NCI-H2107 treated with DMSO at 0.1 percent for 48 hours (cell line): ENCODE data around the gene C2orf42.
"Not testable (repeated sequence)": the region's sequence is repeated elsewhere in the genome, so short reads cannot be mapped to it uniquely, and the experiment has no call there.

ENCODE experiments used
- DNase-seq: peaks from one replicate; lab custom pipeline; 2025; ENCODE audit not compliant: unreplicated experiment; lab: John Stamatoyannopoulos, UW

C2orf42 gene

GRCh38 chr2:70132244-70133126 lies 58.3 kb downstream of the C2orf42 start:
- peak; percentile 96 for DNase-seq

DNA sequence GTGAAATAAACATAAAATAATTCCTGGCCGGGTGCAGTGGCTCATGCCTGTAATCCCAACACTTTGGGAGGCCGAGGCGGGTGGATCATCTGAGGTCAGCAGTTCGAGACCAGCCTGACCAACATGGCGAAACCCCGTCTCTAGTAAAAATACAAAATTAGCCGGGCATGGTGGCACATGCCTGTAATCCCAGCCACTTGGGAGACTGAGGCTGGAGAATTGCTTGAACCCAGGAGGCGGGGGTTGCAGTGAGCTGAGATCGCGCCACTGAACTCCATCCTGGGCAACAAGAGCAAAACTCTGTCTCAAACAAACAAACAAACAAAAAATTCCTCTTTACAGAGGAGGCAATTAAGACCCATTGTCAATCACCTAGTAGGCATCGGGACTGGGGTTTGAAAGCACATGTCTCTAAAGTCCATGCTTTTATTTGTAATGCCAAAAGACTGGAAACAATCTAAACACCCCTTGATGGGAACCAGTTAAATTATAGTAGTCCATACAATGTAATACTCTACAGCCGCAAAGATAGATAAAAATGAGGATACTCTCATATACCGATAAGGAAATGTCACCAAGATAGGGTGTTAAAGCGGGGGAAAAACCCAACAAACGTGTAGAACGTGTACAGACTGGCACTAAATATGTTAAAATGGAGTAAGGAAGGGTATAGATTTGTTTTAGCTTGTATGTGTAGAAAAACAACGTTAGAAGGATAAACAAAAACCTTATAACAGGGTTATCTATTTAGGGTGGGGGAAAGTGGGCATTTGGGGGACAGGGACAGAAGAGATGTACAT lies 59.3 kb downstream of the C2orf42 start:
- DNase-seq, result not testable (repeated sequence)

GRCh38 chr2:70128005-70128404 lies 62.8 kb downstream of the C2orf42 start:
- no peak for DNase-seq

DNA sequence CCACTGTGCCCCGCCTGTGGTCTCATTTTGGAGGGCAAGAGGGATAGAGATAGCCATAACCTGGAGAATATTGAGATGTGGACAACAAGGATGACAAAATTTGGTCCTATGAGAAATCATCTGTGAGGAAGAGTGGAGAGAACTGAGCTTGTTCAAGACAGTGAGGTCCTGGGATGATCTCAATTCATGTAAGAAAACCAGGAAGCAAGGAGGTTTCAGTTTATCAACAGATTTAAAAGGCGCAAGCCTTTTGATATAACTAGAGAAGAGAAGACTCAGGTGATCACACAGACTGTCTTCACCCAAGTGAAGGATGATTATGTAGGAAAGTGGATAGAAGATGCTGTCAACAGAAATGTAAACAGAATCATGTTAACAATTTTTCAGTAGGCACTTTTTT lies 64.4 kb downstream of the C2orf42 start:
- no peak for DNase-seq

DNA sequence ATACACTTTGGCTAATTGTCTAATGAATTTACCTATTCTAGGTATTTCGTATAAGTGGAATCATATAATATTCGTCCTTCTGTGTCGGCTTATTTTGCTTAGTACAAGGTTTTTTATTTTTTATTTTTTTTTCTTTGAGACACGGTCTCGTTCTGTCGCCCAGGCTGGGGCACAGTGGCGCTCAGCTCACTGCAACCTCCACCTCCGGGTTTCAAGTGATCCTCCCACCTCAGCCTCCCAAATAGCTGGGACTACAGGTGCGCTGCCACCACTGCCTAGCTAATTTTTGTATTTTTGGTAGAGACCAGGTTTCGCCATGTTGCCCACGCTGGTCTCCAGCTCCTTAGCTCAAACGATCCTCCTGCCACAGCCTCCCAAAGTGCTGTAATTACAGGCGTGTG lies 65.3 kb downstream of the C2orf42 start:
- no peak for DNase-seq

DNA sequence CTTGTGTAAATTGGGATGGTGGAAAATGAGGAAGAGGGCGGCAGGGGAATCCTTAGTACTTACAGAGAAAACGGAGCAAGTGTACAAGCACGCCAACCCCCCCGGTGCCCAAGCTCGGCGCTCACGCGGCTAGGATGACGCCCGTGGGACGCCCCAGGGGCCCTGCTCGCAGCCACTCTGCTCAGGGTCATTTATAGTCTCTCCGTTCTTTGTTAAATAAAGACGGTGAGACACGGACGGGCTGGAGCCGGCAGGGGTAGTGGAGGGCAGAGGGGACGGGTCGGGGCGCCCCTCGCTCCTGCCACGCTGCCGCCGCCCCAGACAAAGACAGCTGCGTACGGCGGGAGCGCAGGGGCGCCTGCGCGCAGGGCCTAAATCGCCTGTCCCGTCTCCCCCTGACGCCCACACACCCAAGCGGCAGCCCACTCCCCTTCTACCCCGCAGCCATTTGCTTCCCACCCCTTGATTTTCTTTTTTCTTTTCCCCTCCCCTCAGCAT lies 65.8 kb downstream of the C2orf42 start:
- peak; percentile 45 for DNase-seq

GRCh38 chr2:70123829-70124116 lies 67.0 kb downstream of the C2orf42 start:
- peak; percentile 35 for DNase-seq

- peak; percentile 87 for DNase-seq
These were observed 67.6 kb downstream of the C2orf42 start for GRCh38 chr2:70123051-70123828.

DNA sequence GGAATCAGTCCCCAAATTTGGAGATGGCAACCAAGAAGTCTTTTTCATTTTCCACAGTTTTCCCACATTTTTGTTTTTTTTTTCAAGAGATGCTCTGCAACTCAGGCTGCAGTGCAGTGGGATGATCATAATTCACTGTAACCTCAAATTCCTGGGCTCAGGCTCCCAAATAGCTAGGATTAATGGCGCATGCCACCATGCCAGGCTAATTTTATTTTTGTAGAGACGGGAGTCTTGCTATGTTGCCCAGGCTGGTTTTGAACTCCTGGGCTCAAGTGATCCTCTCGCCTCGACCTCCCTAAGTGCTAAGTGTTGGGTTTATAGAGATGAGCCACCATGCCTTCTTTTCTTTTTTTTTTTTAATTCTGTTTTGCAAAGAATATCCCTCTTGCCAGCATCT lies 68.3 kb downstream of the C2orf42 start:
- DNase-seq, result no peak

GRCh38 chr2:70121627-70122372 lies 69.0 kb downstream of the C2orf42 start:
- no peak for DNase-seq

DNA sequence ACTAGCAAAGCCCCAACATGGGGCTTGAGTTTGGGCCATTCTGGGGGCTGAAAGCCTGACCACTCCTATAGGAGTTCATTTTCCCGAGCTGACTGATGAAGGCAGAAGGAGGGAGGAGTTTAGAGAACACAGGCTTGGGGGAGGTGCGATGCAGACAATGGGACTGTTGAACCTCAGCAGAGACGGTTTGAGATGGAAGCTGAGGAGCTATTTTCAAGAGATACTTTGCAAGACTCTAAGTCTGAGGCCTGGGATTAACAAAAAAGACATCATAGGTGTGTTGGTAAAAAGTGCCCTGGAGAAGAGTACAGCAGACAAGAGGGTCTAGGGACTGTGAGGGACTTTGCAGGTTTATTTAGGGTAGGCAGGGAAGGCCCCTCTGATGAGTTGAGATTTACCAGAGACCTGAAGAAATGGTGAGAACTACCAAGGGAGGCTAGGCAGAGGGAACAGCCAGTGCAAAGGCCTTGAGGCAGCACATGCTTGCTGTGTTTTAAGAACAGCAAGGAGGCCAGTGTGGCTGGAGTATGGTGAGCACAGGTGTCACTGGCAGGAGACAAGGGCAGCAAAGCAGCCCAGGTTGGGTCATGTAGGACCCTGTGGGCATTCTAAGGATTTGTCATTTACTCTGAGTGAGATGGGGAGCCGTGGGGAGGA lies 71.9 kb downstream of the C2orf42 start:
- DNase-seq, result peak; percentile 43

DNA sequence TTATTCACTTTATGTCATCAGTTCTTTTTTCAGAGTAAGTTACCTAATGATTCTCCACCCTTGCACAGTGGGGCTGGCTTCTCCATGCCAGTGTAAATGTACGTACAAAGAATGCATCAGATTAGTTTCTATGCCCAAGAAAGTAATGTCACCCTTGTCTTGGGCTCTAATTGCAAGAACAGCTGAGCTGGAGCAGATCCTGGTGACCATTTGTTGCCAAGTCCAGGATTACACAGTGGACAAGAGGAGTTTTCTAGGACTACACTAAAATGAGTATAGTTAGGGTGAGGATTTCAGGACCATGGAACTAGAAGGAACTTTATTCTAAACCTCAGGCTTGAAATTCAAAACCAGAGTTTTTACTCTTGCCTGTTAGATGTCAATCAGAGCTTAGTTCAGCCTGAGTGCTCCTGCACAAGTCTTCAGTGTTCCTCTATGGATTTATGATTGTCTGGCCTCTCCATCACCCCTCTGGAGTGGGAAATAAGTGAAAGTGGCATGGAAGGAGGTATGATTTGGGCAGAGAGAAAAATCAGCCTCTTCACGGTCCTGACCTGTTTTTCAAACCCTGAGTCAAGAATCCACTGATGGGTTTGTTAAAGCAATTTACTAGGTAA lies 73.8 kb downstream of the C2orf42 start:
- peak; percentile 35 for DNase-seq

DNA sequence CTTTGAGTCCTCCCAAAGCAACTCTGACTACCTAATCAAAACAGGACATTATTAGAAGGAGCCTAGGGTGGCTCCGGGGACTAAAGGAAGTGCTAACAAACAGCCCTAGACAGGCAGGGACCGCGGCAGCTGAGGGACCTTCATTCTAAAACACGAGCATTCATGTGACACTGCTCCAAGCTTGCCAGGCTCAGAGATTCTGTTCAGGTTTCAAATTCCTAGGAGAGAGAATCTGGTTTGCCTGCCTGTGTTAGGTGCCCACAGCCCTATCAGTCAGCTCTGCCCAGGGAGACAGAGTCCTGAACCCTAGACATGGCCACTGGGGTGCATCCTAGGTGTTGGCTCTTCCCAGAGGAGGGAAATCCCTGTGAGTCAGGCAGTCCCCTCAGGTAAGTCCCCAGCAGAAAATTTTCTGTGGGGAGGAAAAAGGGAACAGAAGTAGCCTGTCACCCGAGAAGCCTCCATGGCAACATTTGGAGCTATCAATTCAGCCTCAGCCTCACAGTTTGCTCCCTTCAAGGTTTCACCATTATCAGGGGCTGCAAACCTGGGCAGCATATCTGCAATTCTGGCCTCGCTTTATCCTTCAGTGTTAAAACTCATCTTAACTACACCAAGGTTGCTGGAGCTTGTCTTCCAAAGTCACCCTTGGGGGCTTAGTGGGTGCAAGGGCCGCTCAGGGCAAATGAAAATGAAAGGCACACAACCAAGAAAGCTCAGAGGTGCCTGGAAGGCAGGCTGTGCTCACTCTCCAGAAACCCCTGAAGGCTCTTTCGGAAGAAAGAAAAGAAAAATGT lies 75.0 kb downstream of the C2orf42 start:
- DNase-seq, result peak; percentile 80

DNA sequence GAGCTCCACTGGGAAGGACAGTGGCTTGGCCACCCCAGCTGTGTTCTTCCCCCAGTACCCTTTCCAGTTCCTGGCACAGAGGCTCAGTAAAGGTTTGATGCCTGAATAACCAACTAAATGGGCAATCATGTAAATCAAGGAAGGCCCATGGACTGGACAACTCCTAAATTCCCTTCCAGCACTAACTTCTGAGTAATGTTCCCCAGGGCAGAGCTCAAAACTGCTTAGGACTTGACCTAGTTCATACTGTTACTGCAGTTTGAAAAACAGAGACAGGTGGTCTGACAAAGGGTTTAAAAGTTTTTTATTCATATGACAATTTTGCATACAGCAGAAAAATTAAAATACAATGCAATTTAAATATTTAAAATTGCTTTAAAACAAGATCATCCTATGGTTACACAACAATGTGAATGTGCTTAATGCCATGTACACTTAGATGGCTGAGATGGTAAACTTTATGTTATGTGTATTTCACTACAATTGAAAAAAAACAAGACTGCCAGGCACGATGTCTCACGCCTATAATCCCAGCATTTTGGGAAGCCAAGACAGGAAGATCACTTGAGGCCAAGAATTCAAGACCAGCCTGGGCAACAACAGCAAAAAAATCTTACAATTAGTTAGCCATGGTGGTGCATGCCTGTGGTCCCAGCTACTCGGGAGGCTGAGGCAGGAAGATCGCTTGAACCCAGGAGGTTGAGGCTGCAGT lies 77.3 kb downstream of the C2orf42 start:
- no peak for DNase-seq

- DNase-seq, result peak; percentile 43
These were observed 78.8 kb downstream of the C2orf42 start for GRCh38 chr2:70111752-70112591.

DNA sequence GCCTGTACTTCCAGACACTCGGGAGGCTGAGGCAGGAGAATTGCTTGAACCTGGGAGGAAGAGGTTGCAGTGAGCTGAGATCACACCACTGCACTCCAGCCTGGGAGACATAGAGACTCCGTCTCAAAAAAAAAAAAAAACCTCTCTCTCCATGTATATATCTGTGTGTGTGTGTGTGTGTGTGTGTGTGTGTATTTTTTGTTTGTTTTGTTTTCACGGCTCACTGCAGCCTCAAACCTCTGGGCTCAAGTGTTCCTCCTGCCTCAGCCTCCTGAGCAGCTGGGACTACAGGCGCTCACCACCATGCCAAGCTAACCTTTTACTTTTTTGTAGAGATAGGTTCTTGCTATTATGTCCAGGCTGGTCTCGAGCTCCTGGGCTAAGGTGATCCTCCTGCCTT lies 80.4 kb downstream of the C2orf42 start:
- DNase-seq, result not testable (repeated sequence)

- not testable (repeated sequence) for DNase-seq
These were observed 84.7 kb downstream of the C2orf42 start for GRCh38 chr2:70106138-70106537.
